VCaP (cell line): Measurements from ENCODE around the gene ALOX15.
"Not testable (repeated sequence)": the region's sequence is repeated elsewhere in the genome, so short reads cannot be mapped to it uniquely, and the experiment has no call there.

Experiments
- H3K27ac ChIP-seq: fragments of 450-650 bp; 2 replicates; pipeline ENCODE4 v1.5.1; 2017
- TF ChIP-seq, protein P1 (sequence below): fragments of 450-650 bp; conservative IDR thresholded peaks from 2 replicates; pipeline ENCODE4 v1.5.1; 2017; ENCODE audit warnings: mild to moderate bottlenecking, moderate library complexity

ALOX15 gene, protein sequence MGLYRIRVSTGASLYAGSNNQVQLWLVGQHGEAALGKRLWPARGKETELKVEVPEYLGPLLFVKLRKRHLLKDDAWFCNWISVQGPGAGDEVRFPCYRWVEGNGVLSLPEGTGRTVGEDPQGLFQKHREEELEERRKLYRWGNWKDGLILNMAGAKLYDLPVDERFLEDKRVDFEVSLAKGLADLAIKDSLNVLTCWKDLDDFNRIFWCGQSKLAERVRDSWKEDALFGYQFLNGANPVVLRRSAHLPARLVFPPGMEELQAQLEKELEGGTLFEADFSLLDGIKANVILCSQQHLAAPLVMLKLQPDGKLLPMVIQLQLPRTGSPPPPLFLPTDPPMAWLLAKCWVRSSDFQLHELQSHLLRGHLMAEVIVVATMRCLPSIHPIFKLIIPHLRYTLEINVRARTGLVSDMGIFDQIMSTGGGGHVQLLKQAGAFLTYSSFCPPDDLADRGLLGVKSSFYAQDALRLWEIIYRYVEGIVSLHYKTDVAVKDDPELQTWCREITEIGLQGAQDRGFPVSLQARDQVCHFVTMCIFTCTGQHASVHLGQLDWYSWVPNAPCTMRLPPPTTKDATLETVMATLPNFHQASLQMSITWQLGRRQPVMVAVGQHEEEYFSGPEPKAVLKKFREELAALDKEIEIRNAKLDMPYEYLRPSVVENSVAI

DNA sequence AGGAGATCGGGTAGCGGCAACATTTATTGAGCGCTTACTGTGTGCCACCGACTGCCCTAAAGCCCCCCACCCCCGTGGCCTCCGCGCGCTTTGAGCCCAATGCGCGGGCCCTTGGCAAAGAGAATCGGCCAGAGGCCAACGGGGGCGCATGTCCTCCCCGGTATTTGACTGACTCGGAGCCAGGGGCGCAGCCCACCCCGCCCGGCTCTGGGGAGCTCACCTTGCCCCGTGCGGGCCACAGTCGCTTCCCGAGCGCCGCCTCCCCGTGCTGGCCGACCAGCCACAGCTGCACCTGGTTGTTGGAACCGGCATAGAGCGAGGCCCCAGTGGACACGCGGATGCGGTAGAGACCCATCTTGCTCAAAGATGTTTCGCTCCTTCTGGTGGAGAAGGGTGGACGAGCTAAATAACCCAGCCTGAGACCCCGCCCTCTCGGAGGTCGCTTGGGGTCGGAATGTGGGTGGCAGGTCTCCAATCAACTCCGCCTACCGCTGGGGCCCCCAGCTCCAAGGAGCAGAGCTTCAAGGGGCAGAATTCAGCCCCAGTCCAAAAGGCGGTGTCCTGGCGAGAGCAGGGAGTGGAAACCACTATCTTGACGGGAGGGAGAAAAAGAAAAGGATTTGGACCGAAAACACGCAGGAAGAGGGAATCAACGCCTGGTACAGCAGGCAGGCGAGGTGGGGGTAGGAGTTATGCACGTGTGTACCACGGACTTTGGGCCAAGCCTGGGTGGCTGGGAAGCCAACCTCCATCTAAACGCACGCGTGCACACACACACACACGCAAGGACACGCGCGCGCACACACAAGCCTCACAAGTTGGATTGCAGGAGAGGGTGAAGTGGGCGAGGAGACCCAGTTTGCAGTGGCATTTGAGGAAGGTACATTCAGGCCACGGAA, at the start of gene ALOX15:
ALOX15 (minus strand) TSS at position 382 of the 899 bp plus-strand sequence; CDS start at position 355, 27 bp downstream.
- TF ChIP-seq, protein P1, sequence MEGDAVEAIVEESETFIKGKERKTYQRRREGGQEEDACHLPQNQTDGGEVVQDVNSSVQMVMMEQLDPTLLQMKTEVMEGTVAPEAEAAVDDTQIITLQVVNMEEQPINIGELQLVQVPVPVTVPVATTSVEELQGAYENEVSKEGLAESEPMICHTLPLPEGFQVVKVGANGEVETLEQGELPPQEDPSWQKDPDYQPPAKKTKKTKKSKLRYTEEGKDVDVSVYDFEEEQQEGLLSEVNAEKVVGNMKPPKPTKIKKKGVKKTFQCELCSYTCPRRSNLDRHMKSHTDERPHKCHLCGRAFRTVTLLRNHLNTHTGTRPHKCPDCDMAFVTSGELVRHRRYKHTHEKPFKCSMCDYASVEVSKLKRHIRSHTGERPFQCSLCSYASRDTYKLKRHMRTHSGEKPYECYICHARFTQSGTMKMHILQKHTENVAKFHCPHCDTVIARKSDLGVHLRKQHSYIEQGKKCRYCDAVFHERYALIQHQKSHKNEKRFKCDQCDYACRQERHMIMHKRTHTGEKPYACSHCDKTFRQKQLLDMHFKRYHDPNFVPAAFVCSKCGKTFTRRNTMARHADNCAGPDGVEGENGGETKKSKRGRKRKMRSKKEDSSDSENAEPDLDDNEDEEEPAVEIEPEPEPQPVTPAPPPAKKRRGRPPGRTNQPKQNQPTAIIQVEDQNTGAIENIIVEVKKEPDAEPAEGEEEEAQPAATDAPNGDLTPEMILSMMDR: no peak
- H3K27ac ChIP-seq: no peak within 1 kb of the TSS

- TF ChIP-seq, protein P1: no peak
These were observed 49.3 kb upstream of the ALOX15 start for GRCh38 chr17:4690745-4691144.

GRCh38 chr17:4689872-4690271, 48.4 kb upstream of the ALOX15 start:
- H3K27ac ChIP-seq: not testable (repeated sequence)

More at GRCh38 chr17:4690745-4691144, 49.3 kb upstream of the ALOX15 start:
- peak overlapping the region; percentile 65 for H3K27ac ChIP-seq

DNA sequence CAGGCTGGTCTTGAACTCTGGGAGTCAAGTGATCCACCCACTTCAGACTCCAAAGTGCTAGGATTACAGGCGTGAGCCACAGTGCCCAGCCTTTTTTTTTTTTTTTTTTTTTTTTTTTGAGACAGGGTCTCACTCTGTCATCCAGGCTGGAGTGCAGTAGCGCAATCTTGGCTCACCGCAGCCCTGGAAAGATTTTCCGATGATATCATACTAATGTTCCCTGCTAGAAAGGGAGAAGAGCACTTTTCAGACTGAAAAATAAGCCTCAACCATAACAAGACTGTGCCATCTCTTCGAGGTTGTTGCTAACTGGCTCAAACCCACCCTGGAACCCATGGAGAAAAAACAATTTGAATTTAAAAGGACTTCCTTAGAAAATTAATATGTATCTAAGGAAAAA, 42.3 kb upstream of the ALOX15 start:
- H3K27ac ChIP-seq: not testable (repeated sequence)

GRCh38 chr17:4679658-4680057, 38.2 kb upstream of the ALOX15 start:
- no peak overlapping the region for H3K27ac ChIP-seq
- TF ChIP-seq, protein P1: no peak

GRCh38 chr17:4678448-4679026, 37.1 kb upstream of the ALOX15 start:
- no peak overlapping the region for H3K27ac ChIP-seq
- TF ChIP-seq, protein P1: no peak

- TF ChIP-seq, protein P1: no peak
- no peak overlapping the region for H3K27ac ChIP-seq
These were observed 35.3 kb upstream of the ALOX15 start for GRCh38 chr17:4676791-4677190.

DNA sequence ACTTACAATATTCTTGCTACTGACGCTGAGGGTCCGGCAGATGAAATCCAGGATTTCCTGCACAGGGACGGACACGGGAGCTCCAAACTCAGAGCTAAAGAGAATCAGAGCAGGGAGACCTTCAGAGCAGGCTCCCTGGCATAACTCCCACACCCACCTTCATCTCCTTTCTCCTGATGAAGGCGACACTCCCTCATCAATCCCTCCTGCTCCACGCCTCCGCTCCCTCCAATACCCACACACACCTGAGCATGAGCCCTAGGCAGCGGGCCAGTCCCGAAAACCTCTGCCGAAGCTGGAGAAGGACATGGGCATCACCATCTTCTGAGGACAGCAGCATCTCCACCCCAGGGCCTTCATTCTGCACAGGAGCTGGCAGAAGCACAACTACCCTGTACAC, 34.3 kb upstream of the ALOX15 start:
- no peak overlapping the region for H3K27ac ChIP-seq
- TF ChIP-seq, protein P1: no peak
